Subcutaneous adipose tissue (tissue), 4 donors: ENCODE measurements around the gene TRMT61A. TPM values are rescaled to one million over a fixed set of nuclear protein-coding genes. Genes with fewer than 3 reads are reported as not detected.

Source experiments
- CTCF ChIP-seq: fragments of 450-650 bp; IDR thresholded peaks from one replicate; pipeline ENCODE4 v1.5.1; 2016; ENCODE audit warnings: low read depth, mild to moderate bottlenecking, control low read depth, antibody characterized with exemption, moderate library complexity
- small RNA-seq: library from RNA; depleted of rRNA; stranded (forward); fragments of <200 nt; gene quantifications from one replicate; pipeline ENCODE3, GENCODE V24; 2016
- total RNA-seq, 4 donors: library from RNA; depleted of rRNA; stranded (reverse); fragments of >200 nt; gene quantifications; one replicate each; pipeline ENCODE4 v1.1.0, GENCODE V29; 2016

TRMT61A gene
- total RNA-seq, 4 donors from 2014 or later, result 3.1 to 13.9 (median 9.9) TPM

DNA sequence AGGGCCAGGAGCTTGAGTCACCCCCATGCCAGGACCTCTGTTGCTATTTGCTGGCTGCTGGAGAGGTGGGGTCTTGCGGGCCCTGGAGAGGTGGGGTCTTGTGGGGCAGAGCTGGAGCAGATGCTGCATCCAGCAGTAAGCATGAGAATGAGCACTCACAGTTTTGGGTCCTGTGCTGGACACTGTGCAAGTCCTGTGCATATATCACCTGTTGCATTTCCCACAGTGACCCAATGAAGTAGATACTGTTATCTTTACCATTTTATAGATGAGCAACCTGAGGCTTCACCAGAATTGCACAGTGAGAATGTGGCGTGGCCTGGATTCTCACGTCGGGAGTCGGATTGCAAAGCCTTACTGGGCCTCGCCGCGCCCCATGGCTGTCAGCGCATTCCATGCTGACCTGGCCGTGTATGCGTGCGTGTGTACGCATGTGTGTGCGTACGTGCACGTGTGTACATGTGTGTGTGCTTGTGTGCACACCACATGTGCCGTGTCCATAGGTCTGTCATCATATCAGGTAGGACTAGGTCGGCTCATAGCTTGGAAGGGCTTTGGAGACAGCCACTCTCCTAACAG, 45.8 kb downstream of the TRMT61A start:
- TF ChIP-seq CTCF, result no peak

DNA sequence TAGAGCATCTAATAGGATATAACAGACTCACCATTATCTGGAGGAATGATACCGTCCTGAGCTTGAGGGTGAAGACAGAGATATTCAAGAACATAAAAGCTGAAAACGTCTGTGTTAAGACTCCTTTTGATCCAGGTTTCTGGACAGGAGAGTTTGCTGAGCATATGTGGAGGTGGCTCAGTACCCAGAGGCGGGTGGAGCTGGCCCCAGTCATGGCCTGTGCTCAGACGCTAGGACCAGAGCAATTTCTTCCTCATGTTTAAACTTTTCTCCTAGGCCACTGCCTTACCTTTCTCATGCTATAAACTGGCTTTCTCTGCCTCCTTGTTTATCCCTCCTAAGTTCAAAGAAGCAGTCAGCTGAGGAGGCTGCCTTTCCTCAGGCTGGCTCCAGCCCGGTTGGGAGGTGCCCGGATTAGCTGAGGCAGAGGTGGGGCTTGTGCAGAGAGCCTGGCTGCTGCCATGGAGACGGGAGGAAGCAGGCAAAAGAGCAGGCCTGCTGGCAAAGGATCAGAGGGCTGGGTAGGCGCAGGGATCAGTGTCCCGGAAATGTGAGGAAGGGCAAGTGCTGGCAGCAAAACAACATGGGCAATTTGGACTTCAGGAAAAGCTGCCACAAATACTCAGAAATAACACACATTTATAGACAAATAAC, 47.5 kb downstream of the TRMT61A start:
- no peak for TF ChIP-seq CTCF

DNA sequence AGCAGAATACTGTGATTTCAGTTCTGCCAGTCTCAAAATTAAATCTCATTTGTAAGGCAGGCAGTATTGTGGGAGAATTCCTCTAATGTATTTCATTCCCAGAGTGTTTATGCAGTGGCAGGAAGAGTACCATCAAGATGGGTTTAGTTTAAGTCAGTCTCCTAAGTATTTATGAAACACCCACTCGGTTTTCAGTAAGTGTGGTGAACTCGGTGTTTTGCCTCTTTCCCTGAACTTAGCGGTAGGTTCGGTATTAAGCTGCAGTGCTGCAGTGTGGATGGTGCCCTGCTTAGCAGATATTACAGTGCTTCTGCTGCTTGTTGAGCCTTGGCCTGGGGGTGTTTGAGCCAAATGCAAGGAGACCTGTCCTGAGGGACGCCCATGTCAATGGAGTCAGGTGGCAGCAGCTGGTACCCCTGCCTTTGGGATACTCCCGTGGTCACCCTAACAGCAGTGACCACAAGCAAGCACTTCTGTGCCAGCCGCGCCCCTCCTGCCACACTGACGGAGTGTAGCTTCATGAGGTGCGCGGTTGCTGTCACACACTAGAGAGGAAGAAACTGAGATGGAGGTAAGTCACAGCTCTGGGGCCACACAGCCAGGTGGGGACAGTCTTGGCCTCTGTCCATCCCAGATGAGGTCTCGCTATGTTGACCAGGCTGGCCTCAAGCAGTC, 49.5 kb downstream of the TRMT61A start:
- no peak for TF ChIP-seq CTCF

GRCh38 chr14:103581206-103581605, 52.2 kb downstream of the TRMT61A start:
- no peak for TF ChIP-seq CTCF

- TF ChIP-seq CTCF, result no peak
Observed at GRCh38 chr14:103581954-103582703, 53.1 kb downstream of the TRMT61A start.

DNA sequence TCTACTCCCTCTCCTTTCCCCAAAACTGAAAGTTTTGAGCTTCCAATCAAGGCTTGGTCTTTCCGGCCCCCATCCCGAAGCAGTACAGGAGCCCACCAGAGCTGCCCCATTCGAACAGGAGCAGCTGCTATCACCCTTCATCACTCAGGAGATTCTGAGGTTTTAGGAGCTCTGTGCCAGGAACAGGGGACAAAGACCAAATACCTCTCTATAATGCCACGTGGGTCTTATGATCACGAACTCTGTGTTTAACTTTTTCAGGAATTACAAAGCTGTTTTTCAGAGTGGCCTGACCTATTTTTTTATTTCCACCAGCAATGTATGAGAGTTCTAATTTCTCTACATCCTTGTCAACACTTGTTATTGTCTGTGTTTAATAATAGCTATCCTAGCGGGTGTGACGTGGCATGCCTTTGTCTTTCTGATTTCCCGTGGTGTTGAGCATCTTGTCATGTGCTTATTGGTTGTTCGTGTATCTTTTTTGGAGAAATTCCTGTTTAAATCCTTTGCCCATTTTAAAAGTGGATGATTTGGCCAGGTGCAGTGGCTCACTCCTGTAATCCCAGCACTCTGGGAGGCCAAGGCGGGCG, 55.4 kb downstream of the TRMT61A start:
- no peak for TF ChIP-seq CTCF

Small RNA genes within 50 kb of the gene (small RNA-seq; reads per million reads assigned to genes)
- not detected for gene RNU4-68P
- gene RNU7-160P, result not detected

Other genes starting within 250 kb of the TRMT61A start
- 100 to 1,000 TPM; 124 to 353 (median 137) TPM for gene EIF5, start 195.0 kb upstream of the TRMT61A start, total RNA-seq
- 100 to 1,000 TPM in 1 of 4 donors, 10 to 100 TPM in 3; 61.7 to 115 (median 76.2) TPM for gene MARK3, start 143.8 kb upstream of the TRMT61A start, total RNA-seq
- 100 to 1,000 TPM in 2 of 4 donors, 10 to 100 TPM in 2; 53.8 to 512 (median 182) TPM for gene CKB, start 6.4 kb upstream of the TRMT61A start, total RNA-seq
- gene BAG5, start 33.5 kb downstream of the TRMT61A start, total RNA-seq, result 10 to 100 TPM; 35.7 to 53.8 (median 46.9) TPM
- gene COA8, start 33.8 kb downstream of the TRMT61A start, total RNA-seq, result 10 to 100 TPM; 35.1 to 59.9 (median 49.2) TPM
- gene KLC1, start 100.0 kb downstream of the TRMT61A start, total RNA-seq, result 100 to 1,000 TPM; 186 to 347 (median 291) TPM
- 1 to 10 TPM; 2.4 to 6.0 (median 4.4) TPM for gene XRCC3, start 186.3 kb downstream of the TRMT61A start, total RNA-seq
- 100 to 1,000 TPM in 3 of 4 donors, 10 to 100 TPM in 1; 78.7 to 175 (median 139) TPM for gene ZFYVE21, start 186.6 kb downstream of the TRMT61A start, total RNA-seq